ENCODE results near the gene ACTL9.

ACTL9 gene

DNA sequence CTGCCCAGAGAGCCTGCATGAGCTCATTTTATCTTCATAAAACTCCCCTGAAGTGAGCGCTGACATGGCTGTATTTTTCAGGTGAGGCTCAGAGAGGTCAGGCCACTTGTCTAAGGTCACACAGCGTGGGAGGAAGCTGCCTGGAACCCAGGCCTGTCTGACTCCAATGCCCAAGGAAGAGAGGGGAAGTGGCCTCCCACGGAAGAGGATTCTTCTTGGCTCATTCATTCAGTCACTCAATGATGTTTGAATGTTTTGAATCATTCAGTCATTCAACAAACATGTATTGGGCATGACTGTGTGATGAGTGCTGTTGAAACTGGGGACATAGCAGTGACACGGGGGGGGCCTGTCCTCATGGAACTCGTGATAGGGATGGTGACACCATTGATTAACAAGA is 12.0 kb downstream of the ACTL9 start:
- no peak overlapping the region for H2AFZ ChIP-seq
- TF ChIP-seq, protein P1, sequence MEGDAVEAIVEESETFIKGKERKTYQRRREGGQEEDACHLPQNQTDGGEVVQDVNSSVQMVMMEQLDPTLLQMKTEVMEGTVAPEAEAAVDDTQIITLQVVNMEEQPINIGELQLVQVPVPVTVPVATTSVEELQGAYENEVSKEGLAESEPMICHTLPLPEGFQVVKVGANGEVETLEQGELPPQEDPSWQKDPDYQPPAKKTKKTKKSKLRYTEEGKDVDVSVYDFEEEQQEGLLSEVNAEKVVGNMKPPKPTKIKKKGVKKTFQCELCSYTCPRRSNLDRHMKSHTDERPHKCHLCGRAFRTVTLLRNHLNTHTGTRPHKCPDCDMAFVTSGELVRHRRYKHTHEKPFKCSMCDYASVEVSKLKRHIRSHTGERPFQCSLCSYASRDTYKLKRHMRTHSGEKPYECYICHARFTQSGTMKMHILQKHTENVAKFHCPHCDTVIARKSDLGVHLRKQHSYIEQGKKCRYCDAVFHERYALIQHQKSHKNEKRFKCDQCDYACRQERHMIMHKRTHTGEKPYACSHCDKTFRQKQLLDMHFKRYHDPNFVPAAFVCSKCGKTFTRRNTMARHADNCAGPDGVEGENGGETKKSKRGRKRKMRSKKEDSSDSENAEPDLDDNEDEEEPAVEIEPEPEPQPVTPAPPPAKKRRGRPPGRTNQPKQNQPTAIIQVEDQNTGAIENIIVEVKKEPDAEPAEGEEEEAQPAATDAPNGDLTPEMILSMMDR (IDR thresholded peaks at IDR 0.05) = no peak

DNA sequence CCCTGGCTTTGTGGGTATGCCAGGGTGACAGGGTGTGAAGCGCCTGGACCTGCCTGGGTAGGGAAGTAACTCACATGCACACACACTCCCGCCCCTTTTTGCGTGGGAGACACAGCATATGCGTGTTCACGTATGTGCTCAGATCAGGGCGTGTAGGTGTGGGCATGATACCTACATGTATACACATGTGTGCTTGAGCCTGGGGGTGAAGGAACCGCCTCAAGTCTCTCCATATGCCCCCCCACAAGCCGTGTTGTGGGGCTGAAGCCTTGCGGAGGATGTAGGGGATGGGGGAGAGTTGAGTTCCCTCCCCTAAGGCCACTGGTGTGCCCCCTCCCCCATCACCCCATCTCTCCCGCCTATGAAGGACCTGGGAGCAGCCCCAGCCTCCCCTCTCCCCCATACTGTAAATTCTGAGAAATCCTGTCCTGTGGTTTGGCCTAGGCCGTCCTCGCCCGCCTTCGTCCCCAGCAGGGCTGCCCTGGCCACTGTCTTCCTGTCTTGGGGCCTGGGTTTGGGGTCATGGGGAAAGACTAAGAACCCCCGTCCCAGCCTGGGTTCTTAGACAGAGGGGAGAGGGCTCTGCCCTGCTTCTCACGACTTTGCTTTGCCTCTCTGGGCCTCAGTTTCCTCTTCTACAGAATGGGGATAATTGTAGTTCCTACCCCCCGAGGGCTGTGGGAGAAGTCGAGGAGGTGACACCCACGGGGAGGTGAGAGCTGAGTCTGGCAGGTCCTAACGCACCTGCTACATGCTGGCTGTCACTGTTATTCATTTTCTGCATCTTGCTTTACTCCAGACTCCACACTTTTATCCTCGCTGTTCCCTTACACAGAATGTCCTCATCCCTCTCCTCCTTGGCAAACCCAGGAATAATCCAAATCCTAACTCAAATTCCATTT is 14.3 kb downstream of the ACTL9 start:
- H3K9me3 ChIP-seq (ENCODE audit: control insufficient read depth, low read length) = no peaks in the 10 kb centered on the region
- H3K4me2 ChIP-seq (ENCODE audit: low read length) = no peak overlapping the region
- no peaks in the 10 kb centered on the region for H3K36me3 ChIP-seq (ENCODE audit: control insufficient read depth, insufficient read depth, low read length)
- TF ChIP-seq, protein P1 (IDR thresholded peaks at IDR 0.05) = no peak
- H3K4me3 ChIP-seq (ENCODE audit: low read depth, low read length) = no peak overlapping the region
- H3K79me2 ChIP-seq = no peaks in the 10 kb centered on the region
- no peaks in the 10 kb centered on the region for H3K4me1 ChIP-seq
- H3K27me3 ChIP-seq (ENCODE audit: control insufficient read depth, insufficient read depth, low read length) = no peaks in the 10 kb centered on the region
- no peak overlapping the region for H3K27ac ChIP-seq
- no peak overlapping the region for H3K9ac ChIP-seq
- no peak overlapping the region for H2AFZ ChIP-seq

More for the DNA sequence above, 12.0 kb downstream of the ACTL9 start:
- Histone ChIP-seq H3K9me3 (ENCODE audit: control insufficient read depth, low read length) (no peaks in the 10 kb centered on the region), H3K79me2 (no peaks in the 10 kb centered on the region), H3K4me2 (ENCODE audit: low read length) (no peak overlapping the region), H3K9ac (no peak overlapping the region), H3K27ac (no peak overlapping the region), H3K36me3 (ENCODE audit: control insufficient read depth, insufficient read depth, low read length) (no peaks in the 10 kb centered on the region), H3K27me3 (ENCODE audit: control insufficient read depth, insufficient read depth, low read length) (no peaks in the 10 kb centered on the region), H3K4me3 (ENCODE audit: low read depth, low read length) (no peak overlapping the region), H3K4me1 (no peaks in the 10 kb centered on the region)

DNA sequence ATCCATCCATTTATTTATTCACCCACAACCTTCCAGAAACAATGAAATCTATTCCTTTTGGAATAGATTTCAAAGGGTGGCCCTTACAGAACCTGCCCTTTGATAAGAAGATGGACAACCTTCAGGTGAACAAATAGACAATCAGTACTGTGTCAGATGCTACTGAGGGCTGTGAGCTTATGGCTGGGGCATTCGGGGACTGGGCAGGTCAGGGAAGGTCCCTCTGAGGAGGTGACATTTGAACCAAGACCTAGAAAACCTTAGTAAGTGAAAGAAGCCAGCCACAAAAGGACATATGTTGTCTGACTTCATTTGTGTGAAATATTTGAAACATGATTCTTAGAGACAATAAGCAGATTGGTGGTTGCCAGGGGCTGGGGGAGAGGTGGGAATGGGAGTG is 15.7 kb downstream of the ACTL9 start:
- H3K27ac ChIP-seq = no peak overlapping the region
- H3K79me2 ChIP-seq = no peaks in the 10 kb centered on the region
- no peaks in the 10 kb centered on the region for H3K27me3 ChIP-seq (ENCODE audit: control insufficient read depth, insufficient read depth, low read length)
- TF ChIP-seq, protein P1 (IDR thresholded peaks at IDR 0.05) = no peak
- H3K36me3 ChIP-seq (ENCODE audit: control insufficient read depth, insufficient read depth, low read length) = no peaks in the 10 kb centered on the region
- H3K4me1 ChIP-seq = no peaks in the 10 kb centered on the region
- no peak overlapping the region for H3K4me2 ChIP-seq (ENCODE audit: low read length)
- H2AFZ ChIP-seq = no peak overlapping the region
- H3K9me3 ChIP-seq (ENCODE audit: control insufficient read depth, low read length) = no peaks in the 10 kb centered on the region
- no peak overlapping the region for H3K9ac ChIP-seq
- H3K4me3 ChIP-seq (ENCODE audit: low read depth, low read length) = no peak overlapping the region

DNA sequence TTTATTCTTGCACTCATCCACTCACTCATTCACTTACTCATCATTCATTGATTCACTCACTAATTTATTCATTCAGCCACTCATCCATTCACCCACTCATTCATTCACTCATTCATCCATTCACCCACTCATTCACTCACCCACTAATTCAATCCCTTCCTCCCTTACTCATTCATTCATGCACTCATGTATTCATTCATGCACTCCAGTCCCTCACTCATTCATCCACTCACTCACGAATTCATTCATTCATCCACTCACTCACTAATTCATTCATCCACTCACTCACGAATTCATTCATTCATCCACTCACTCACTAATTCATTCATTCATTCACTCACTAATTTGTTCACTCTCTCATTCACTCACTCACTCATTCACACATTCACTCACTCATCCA is 16.1 kb downstream of the ACTL9 start:
- no peak overlapping the region for H3K4me3 ChIP-seq (ENCODE audit: low read depth, low read length)
- TF ChIP-seq, protein P1 (IDR thresholded peaks at IDR 0.05) = no peak
- no peaks in the 10 kb centered on the region for H3K79me2 ChIP-seq
- H3K27me3 ChIP-seq (ENCODE audit: control insufficient read depth, insufficient read depth, low read length) = no peaks in the 10 kb centered on the region
- no peak overlapping the region for H3K9ac ChIP-seq
- no peaks in the 10 kb centered on the region for H3K4me1 ChIP-seq
- no peak overlapping the region for H3K27ac ChIP-seq
- H3K36me3 ChIP-seq (ENCODE audit: control insufficient read depth, insufficient read depth, low read length) = no peaks in the 10 kb centered on the region
- H2AFZ ChIP-seq = no peak overlapping the region
- no peak overlapping the region for H3K4me2 ChIP-seq (ENCODE audit: low read length)
- no peaks in the 10 kb centered on the region for H3K9me3 ChIP-seq (ENCODE audit: control insufficient read depth, low read length)
